Measurements from ENCODE around the gene ZNF664.

ZNF664 gene

GRCh38 chr12:123989168-123989567, 16.2 kb downstream of the ZNF664 start:
- no peak overlapping the region for H3K27ac ChIP-seq
- no peak for DNase-seq (ENCODE audit: low spot score)
- TF ChIP-seq, protein P1, sequence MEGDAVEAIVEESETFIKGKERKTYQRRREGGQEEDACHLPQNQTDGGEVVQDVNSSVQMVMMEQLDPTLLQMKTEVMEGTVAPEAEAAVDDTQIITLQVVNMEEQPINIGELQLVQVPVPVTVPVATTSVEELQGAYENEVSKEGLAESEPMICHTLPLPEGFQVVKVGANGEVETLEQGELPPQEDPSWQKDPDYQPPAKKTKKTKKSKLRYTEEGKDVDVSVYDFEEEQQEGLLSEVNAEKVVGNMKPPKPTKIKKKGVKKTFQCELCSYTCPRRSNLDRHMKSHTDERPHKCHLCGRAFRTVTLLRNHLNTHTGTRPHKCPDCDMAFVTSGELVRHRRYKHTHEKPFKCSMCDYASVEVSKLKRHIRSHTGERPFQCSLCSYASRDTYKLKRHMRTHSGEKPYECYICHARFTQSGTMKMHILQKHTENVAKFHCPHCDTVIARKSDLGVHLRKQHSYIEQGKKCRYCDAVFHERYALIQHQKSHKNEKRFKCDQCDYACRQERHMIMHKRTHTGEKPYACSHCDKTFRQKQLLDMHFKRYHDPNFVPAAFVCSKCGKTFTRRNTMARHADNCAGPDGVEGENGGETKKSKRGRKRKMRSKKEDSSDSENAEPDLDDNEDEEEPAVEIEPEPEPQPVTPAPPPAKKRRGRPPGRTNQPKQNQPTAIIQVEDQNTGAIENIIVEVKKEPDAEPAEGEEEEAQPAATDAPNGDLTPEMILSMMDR (IDR thresholded peaks at IDR 0.05): no peak
- H3K4me3 ChIP-seq: no peak overlapping the region

DNA sequence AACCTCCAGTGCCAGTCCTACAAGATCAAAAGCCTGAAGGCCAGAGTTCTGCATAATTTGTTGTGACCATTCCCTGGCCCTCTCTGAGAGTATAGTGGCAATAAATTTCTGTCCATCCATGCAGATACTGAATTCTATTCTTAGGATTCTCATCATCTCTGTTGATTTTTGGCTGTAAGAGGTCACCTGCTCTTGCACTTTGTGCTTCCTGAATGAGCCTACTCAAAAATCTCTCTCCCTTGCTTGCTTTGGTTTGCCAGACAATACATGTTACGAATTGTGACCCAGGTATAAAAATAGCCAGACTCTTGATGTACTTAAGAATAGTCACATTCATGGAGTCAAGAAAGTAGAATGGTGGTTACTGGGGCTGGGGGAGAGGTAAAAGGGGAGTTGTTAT, 16.7 kb downstream of the ZNF664 start:
- no peak overlapping the region for H3K4me3 ChIP-seq
- DNase-seq (ENCODE audit: low spot score): no peak
- no peak overlapping the region for H3K27ac ChIP-seq
- TF ChIP-seq, protein P1 (IDR thresholded peaks at IDR 0.05): no peak

GRCh38 chr12:123990511-123990910, 17.5 kb downstream of the ZNF664 start:
- TF ChIP-seq, protein P1 (IDR thresholded peaks at IDR 0.05): no peak
- DNase-seq (ENCODE audit: low spot score): no peak
- H3K27ac ChIP-seq: no peak overlapping the region
- H3K4me3 ChIP-seq: no peak overlapping the region

DNA sequence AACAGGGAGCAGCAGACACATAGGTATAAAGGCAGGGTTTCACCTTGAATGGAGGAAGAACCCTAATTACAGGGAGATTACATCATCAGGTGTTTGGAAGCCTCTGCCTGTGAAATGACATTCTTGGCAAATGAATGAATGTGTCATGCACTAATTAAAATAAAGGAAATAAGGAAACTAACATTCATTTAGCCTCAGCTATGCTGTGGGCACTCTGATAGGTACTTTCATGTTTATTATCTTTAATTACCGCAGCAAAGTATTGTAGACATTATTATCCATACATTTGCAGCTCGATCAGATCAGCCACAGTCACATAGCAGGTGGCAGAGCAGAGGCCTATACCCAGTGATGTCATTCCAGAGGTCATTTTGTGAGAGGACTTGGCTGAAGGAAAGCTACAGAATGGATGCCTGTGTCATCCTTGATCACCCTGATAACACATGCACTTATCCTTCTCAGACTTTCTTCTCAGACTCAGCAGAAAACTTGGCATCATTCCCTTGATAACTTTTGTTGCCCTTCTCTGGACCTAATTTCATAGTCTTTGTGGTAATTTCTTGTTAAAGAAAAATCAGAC, 18.4 kb downstream of the ZNF664 start:
- H3K4me3 ChIP-seq: no peak overlapping the region
- H3K27ac ChIP-seq: no peak overlapping the region

GRCh38 chr12:123992118-123992825, 19.3 kb downstream of the ZNF664 start:
- TF ChIP-seq, protein P1 (IDR thresholded peaks at IDR 0.05): no peak
- no peak overlapping the region for H3K4me3 ChIP-seq
- no peak for DNase-seq (ENCODE audit: low spot score)
- H3K27ac ChIP-seq: no peak overlapping the region

More for the DNA sequence above, 18.4 kb downstream of the ZNF664 start:
- no peak for DNase-seq (ENCODE audit: low spot score)
- TF ChIP-seq, protein P1 (IDR thresholded peaks at IDR 0.05): no peak

- no peak for DNase-seq (ENCODE audit: low spot score)
- H3K4me3 ChIP-seq: no peak overlapping the region
- H3K27ac ChIP-seq: no peak overlapping the region
- TF ChIP-seq, protein P1 (IDR thresholded peaks at IDR 0.05): no peak
Observed at GRCh38 chr12:123995023-123995748, 22.2 kb downstream of the ZNF664 start.
